AG04450 (cell line): ENCODE results near the gene KIDINS220. TPM values are rescaled to one million over a fixed set of nuclear protein-coding genes. Genes with fewer than 3 reads are reported as not detected.

Experiments used
- CTCF ChIA-PET: fragments of 300-600, 350-600 bp; formaldehyde crosslinking; extraction: SDS; loops from one replicate; lab custom pipeline; 2022; ENCODE audit warnings: antibody characterized with exemption, inconsistent platforms; lab: Charles Lee
- POLR2A ChIA-PET: fragments of 350-600 bp; formaldehyde crosslinking; extraction: SDS; loops from one replicate; lab custom pipeline; 2021; ENCODE audit warnings: antibody characterized with exemption, inconsistent platforms; lab: Yijun Ruan, JAX
- DNase-seq: peaks from one replicate; pipeline ENCODE4 v3.0.0-alpha.2; 2011; ENCODE audit warnings: low read depth, low spot score
- H3K27ac ChIP-seq: one replicate; pipeline ENCODE4 v1.5.1; 2012; ENCODE audit warnings: low read depth, low read length, control low read depth
- H3K27me3 ChIP-seq: one replicate; pipeline ENCODE4 v1.6.0; 2012; ENCODE audit warnings: low read length; ENCODE audit not compliant: control insufficient read depth, insufficient read depth
- H3K4me3 ChIP-seq: 2 replicates; pipeline ENCODE4 v1.5.1; 2011; ENCODE audit warnings: mild to moderate bottlenecking, low read depth, low read length, control low read depth
- H3K9me3 ChIP-seq: 2 replicates; pipeline ENCODE4 v1.5.1; 2012; ENCODE audit warnings: low read length; ENCODE audit not compliant: control insufficient read depth, insufficient read depth
- polyA plus RNA-seq: library from polyadenylated mRNA; depleted of rRNA; stranded (reverse); fragments of >200 nt; gene quantifications from 2 replicates; pipeline ENCODE4 v1.2.3, GENCODE V29; 2011
- TF ChIP-seq, protein P1 (sequence below): IDR thresholded peaks from 2 replicates; pipeline ENCODE4 v1.5.1; 2011; ENCODE audit warnings: low read depth, low read length, control low read depth, inconsistent platforms

The KIDINS220 gene
- polyA plus RNA-seq, 1 experiment, result 64.7 TPM

- H3K27ac ChIP-seq, result no peak overlapping the region
- DNase-seq, result no peak
- H3K27me3 ChIP-seq, result no peaks in the 10 kb centered on the region
- CTCF ChIA-PET, result no interaction called here
- POLR2A ChIA-PET, result no interaction called here
- no peak overlapping the region for H3K4me3 ChIP-seq
- H3K9me3 ChIP-seq, result no peaks in the 10 kb centered on the region
- TF ChIP-seq, protein P1, sequence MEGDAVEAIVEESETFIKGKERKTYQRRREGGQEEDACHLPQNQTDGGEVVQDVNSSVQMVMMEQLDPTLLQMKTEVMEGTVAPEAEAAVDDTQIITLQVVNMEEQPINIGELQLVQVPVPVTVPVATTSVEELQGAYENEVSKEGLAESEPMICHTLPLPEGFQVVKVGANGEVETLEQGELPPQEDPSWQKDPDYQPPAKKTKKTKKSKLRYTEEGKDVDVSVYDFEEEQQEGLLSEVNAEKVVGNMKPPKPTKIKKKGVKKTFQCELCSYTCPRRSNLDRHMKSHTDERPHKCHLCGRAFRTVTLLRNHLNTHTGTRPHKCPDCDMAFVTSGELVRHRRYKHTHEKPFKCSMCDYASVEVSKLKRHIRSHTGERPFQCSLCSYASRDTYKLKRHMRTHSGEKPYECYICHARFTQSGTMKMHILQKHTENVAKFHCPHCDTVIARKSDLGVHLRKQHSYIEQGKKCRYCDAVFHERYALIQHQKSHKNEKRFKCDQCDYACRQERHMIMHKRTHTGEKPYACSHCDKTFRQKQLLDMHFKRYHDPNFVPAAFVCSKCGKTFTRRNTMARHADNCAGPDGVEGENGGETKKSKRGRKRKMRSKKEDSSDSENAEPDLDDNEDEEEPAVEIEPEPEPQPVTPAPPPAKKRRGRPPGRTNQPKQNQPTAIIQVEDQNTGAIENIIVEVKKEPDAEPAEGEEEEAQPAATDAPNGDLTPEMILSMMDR, result no peak
These were observed 39.7 kb downstream of the KIDINS220 start for GRCh38 chr2:8797682-8798081.

DNA sequence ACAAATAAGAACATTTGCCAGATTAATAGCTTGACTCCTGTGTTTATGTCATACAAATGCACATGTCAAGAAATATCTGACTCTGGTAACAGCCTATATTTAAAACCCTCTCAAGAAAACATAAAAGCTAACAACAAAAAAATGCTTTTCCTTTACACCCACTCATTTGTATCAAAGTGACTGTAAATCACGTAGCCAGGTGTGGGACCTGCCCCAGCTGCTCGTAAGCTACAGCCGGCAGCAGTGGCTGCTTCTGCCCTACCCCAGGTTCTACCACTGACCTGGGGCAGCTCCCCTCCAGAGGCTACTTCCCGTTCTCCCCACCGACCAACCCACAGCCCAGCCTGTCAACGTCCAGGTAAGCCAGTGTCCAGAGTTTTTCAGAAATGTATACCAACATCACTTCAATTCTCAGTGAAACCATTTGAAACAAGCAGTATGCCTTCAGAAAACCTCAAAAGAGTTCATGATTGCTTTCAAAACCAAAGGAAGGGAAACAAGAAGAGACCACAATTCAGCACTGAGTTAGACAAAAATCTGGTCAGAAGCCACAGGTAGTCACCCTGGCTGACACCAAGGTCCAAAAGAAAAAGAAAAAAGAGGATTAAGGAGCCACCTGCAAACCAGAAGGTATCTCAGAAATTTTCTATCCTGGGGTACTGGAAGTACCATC, 40.4 kb downstream of the KIDINS220 start:
- no peak overlapping the region for H3K4me3 ChIP-seq
- no peak overlapping the region for H3K27ac ChIP-seq
- POLR2A ChIA-PET, result no interaction called here
- no peak for DNase-seq
- TF ChIP-seq, protein P1, result no peak
- no peaks in the 10 kb centered on the region for H3K9me3 ChIP-seq
- H3K27me3 ChIP-seq, result no peaks in the 10 kb centered on the region
- CTCF ChIA-PET, result no interaction called here

- no peaks in the 10 kb centered on the region for H3K27me3 ChIP-seq
- TF ChIP-seq, protein P1, result no peak
- H3K9me3 ChIP-seq, result no peaks in the 10 kb centered on the region
- no peak overlapping the region for H3K27ac ChIP-seq
- no peak overlapping the region for H3K4me3 ChIP-seq
- POLR2A ChIA-PET, result no interaction called here
- DNase-seq, result no peak
- CTCF ChIA-PET, result no interaction called here
These were observed 41.0 kb downstream of the KIDINS220 start for GRCh38 chr2:8796315-8796848.

DNA sequence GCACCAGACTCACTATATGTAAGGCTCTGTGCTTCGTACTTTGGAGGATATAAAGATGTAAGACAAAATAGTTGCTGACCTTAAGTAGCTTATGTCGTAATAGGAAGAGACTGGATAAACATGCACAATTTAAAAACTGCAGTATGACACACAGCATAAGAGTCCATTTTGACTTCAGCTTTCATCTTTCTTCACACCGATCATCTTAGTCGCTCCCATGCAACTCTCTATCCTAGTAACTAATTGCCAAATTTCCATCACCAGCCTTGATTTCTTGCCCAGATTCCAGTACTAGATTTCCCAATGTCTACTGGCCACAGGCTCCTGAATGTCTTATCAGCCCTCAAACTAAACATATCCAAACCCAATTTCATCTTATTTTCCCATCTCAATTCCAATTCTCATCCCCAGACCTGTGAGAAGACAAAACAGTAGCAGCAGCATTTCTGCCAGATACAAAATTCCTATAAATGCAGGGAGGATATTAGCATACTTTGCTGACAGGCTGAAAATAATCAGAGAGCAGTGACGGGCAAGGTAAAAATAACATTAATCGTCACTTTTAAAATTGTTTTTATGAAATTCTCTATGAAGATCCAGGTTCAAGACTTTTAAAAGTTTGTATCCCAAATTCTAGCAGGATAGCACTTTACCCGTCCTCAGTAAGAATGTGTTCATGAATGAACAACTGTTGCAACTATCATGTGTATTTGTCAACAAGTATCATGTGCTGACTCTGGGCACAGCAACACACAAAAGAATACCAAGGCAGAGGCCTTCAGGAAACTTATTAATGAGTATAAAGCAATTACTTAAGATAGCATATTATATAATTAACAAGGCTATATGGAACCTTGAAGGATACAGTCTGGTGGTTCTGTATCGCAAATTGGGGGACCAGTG, 42.2 kb downstream of the KIDINS220 start:
- peak; percentile 41 for DNase-seq
- Histone ChIP-seq H3K27ac (no peak overlapping the region), H3K27me3 (no peaks in the 10 kb centered on the region), H3K9me3 (no peaks in the 10 kb centered on the region), H3K4me3 (no peak overlapping the region)
- TF ChIP-seq, protein P1, result no peak
- ChIA-PET CTCF (interaction anchor here (1.3 kb wide), 1 partner anchor 1368 kb away, joined by 3 read pairs; no protein-coding TSS in a partner anchor), POLR2A (no interaction called here)

DNA sequence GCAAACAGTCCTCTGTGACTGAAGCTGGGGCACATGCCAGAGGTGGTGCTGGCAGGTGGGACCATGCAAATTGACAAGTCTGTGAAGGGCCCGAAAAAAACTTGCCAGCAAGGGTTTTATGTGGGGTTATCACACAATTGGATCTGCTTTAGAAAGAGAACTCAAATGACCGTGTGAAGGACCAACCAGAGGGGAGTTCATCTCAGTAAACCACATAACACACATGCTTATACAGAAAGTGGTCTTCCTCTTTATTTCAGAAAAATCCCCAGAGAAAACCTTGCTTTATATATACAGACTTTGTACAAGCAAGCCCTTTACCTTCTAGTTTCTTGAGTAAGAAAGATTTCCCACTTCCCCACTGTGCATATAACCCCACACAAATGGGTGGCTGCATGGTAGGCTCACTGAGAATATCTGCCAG, 46.7 kb downstream of the KIDINS220 start:
- no peak overlapping the region for H3K4me3 ChIP-seq
- no peaks in the 10 kb centered on the region for H3K9me3 ChIP-seq
- H3K27me3 ChIP-seq, result no peaks in the 10 kb centered on the region
- TF ChIP-seq, protein P1, result no peak
- ChIA-PET CTCF (no interaction called here), POLR2A (no interaction called here)
- no peak for DNase-seq
- no peak overlapping the region for H3K27ac ChIP-seq
